CD4-positive, alpha-beta memory T cell (primary cell): Measurements from ENCODE around the gene CISD2. TPM values are rescaled to one million over a fixed set of nuclear protein-coding genes. Genes with fewer than 3 reads are reported as not detected.
"Not testable (repeated sequence)": the region's sequence is repeated elsewhere in the genome, so short reads cannot be mapped to it uniquely, and the experiment has no call there.

Source experiments
- CTCF ChIA-PET: fragments of 350-600 bp; sonication (Branson Sonifier 250); formaldehyde crosslinking; loops from one replicate; lab custom pipeline; 2021; ENCODE audit warnings: inconsistent platforms; ENCODE audit not compliant: partially characterized antibody; lab: Charles Lee
- POLR2A ChIA-PET: fragments of 350-600 bp; sonication (Branson Sonifier 250); formaldehyde crosslinking; loops from one replicate; lab custom pipeline; 2021; ENCODE audit not compliant: partially characterized antibody; lab: Charles Lee
- DNase-seq, 5 donors: peaks; one replicate each; pipeline versions ENCODE4 v3.0.0 to v3.0.0-alpha.2; 2020 to 2022; ENCODE audit warnings: mixed read lengths in 1 of 5
- H3K27ac ChIP-seq: one replicate; pipeline ENCODE4 v1.7.0; 2013; ENCODE audit warnings: low read depth, low read length
- H3K27me3 ChIP-seq: 2 replicates; pipeline ENCODE4 v1.7.0; 2013; ENCODE audit warnings: mild to moderate bottlenecking, low read length, moderate library complexity; ENCODE audit not compliant: insufficient read depth
- H3K36me3 ChIP-seq: 2 replicates; pipeline ENCODE4 v1.7.0; 2013; ENCODE audit warnings: mild to moderate bottlenecking, low read length, moderate library complexity; ENCODE audit not compliant: insufficient read depth
- H3K4me1 ChIP-seq: 2 replicates; pipeline ENCODE4 v1.7.0; 2013; ENCODE audit warnings: mild to moderate bottlenecking, low read length, moderate library complexity; ENCODE audit not compliant: insufficient read depth
- H3K4me3 ChIP-seq, 2 donors: one replicate each; pipeline ENCODE4 v1.7.0; 2013; ENCODE audit warnings: low read length in 2 of 2, mild to moderate bottlenecking in 1 of 2
- H3K9me3 ChIP-seq, 2 donors: one replicate each; pipeline ENCODE4 v1.7.0; 2013; ENCODE audit warnings: low read length in 2 of 2, control low read depth in 1 of 2; ENCODE audit not compliant: control insufficient read depth in 1 of 2
- H3K27ac Mint-ChIP-seq, 7 donors: one replicate each; pipeline ENCODE4 v1.8.0; 2020 to 2021; ENCODE audit warnings: mixed read lengths in 7 of 7, mild to moderate bottlenecking in 6 of 7, inconsistent platforms in 3 of 7, moderate library complexity in 3 of 7
- H3K27me3 Mint-ChIP-seq, 2 donors: one replicate each; pipeline ENCODE4 v1.8.0; 2020 to 2021; ENCODE audit warnings: mixed read lengths in 2 of 2
- H3K36me3 Mint-ChIP-seq, 2 donors: one replicate each; pipeline ENCODE4 v1.8.0; 2020 to 2021; ENCODE audit warnings: mixed read lengths in 2 of 2, inconsistent platforms in 1 of 2, mild to moderate bottlenecking in 1 of 2
- H3K4me1 Mint-ChIP-seq, 4 donors: one replicate each; pipeline ENCODE4 v1.8.0; 2020 to 2021; ENCODE audit warnings: mixed read lengths in 4 of 4, mild to moderate bottlenecking in 1 of 4
- H3K4me3 Mint-ChIP-seq, 8 donors: one replicate each; pipeline ENCODE4 v1.8.0; 2020 to 2021; ENCODE audit warnings: mixed read lengths in 8 of 8, mild to moderate bottlenecking in 7 of 8, moderate library complexity in 6 of 8, inconsistent platforms in 3 of 8
- H3K9me3 Mint-ChIP-seq, 8 donors: one replicate each; pipeline ENCODE4 v1.8.0; 2020 to 2021; ENCODE audit warnings: mixed read lengths in 8 of 8, mild to moderate bottlenecking in 5 of 8, inconsistent platforms in 3 of 8, moderate library complexity in 1 of 8
- intact Hi-C: fragments of 100-400 bp; cut with micrococcal nuclease; formaldehyde crosslinking; loops from one replicate; pipeline ENCODE4 v1.15.1; 2023
- polyA plus RNA-seq, 2 donors: library from polyadenylated mRNA; unstranded; fragments of 300-500 nt; fragmentation: Illumina TruSeq; gene quantifications; one replicate each; pipeline ENCODE4 v1.2.3, GENCODE V29; 2021
- total RNA-seq, 2 experiments: library from RNA; stranded (reverse); gene quantifications; one replicate each; pipeline ENCODE4 v1.2.3, GENCODE V29; 2021

Gene CISD2, protein sequence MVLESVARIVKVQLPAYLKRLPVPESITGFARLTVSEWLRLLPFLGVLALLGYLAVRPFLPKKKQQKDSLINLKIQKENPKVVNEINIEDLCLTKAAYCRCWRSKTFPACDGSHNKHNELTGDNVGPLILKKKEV
- 10 to 100 TPM; 18.5 to 22.0 TPM for total RNA-seq
- 10 to 100 TPM; 31.2 to 54.9 TPM for polyA plus RNA-seq

DNA sequence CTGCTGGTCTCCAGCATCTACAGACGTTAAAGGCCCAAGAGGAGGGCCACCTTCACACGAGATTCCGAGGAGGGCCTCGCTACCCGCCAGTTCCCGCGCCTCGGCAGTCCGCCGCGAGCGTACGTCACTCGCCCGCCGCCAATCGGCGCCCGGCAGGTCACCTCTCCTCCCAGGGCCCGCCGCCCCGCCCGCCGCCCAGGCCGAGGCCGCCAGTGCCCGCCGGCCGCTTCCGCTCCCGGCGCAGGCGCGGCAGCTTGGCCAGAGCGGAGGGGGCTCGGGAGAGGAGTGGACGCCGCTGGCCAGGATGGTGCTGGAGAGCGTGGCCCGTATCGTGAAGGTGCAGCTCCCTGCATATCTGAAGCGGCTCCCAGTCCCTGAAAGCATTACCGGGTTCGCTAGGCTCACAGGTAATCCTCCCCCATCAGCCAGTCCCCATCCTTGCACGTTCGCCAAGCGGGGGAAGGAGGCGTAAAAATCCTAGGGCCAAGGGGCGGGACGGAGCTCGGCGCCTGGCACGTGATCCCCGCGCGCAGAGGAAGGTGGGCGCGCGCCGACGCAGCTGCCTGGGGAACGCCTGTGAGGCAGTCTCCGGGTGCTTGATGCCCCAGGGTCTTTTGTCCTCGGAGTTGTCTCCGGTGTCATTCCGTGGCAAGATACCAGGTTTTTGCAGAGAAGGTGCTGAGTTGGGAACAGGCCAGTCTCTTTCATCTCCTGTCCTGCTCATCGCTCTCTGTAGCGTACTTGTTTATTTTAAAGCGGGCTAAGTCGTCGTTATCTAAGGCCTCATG lies at the start of gene CISD2:
CISD2 (plus strand) TSS at position 212 of the 788 bp plus-strand sequence; CDS start at position 305, 93 bp downstream.
- Mint-ChIP-seq H3K4me3 (peak within 1 kb of the TSS; percentile 91 to 99 (median 95)), H3K36me3 (peaks cover 5 to 21% of the 10 kb centered on the region in 2 donors), H3K27me3 (no peaks in the 10 kb centered on the region), H3K27ac (peak within 1 kb of the TSS; percentile 95 to 100 (median 99)), H3K4me1 (peaks cover 39 to 82% (median 50%) of the 10 kb centered on the region in 4 donors), H3K9me3 (peaks cover 0 to 3% (median 0%) of the 10 kb centered on the region in 8 donors)
- Histone ChIP-seq H3K4me3 (peak within 1 kb of the TSS; percentile 58 to 74), H3K27me3 (no peaks in the 10 kb centered on the region), H3K4me1 (peaks cover 54% of the 10 kb centered on the region), H3K27ac (peak within 1 kb of the TSS; percentile 91), H3K9me3 (no peaks in the 10 kb centered on the region), H3K36me3 (no peaks in the 10 kb centered on the region)
- ChIA-PET CTCF (interaction anchor here (0.6 to 2.9 kb wide), 6 partner anchors 41 to 366 kb away, joined by 3 to 22 read pairs (median 4); partner anchors contain the start of genes MANBA and UBE2D3), POLR2A (interaction anchor here (0.6 to 5.0 kb wide), 31 partner anchors 9 to 1521 kb away, joined by 3 to 409 read pairs (median 4); partner anchors contain the start of genes BDH2, MANBA, NFKB1 and PPP3CA)
- intact Hi-C loops: loop anchor here (1.0 to 2.0 kb wide), 8 partner anchors 41 to 1522 kb away; partner anchors contain the start of genes PPP3CA, SLC39A8, SLC9B1 and SLC9B2
- DNase-seq: peak; percentile 92 to 94 (median 92)

DNA sequence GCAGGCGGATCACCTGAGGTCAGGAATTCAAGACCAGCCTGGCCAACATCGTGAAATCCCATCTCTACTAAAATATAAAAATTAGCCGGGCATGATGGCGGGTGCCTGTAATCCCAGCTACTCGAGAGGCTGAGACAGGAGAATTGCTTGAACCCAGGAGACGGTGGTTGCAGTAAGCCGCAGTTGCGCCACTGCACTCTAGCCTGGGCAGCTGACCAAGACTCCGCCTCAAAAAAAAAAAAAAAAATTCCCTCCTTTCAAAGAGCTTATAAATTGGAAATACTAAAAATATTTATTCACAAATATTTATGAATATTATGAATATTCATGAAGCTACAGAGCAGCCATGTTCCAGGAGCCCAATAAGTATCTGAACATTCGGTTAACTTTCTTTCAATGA lies 49.7 kb upstream of the CISD2 start:
- Mint-ChIP-seq H3K36me3 (peaks cover 28 to 66% of the 10 kb centered on the region in 2 donors), H3K27ac (peak overlapping the region; percentile 77 to 99 (median 95)), H3K4me1 (peaks cover 68 to 89% (median 79%) of the 10 kb centered on the region in 4 donors), H3K4me3 (peak overlapping the region; percentile 69 to 92 (median 80))
- H3K27me3 ChIP-seq, DNase-seq, intact Hi-C loops, H3K36me3 ChIP-seq, H3K9me3 ChIP-seq, H3K27me3 Mint-ChIP-seq, H3K9me3 Mint-ChIP-seq: not testable (repeated sequence)
- CTCF ChIA-PET: interaction anchor here (0.6 to 4.0 kb wide), 5 partner anchors 9 to 388 kb away, joined by 3 to 17 read pairs (median 3); partner anchors contain the start of genes CISD2 and UBE2D3
- Histone ChIP-seq H3K4me1 (peaks cover 98% of the 10 kb centered on the region), H3K4me3 (peak overlapping the region in 1 of 2 donors; percentile 19), H3K27ac (peak overlapping the region; percentile 100)
- POLR2A ChIA-PET: interaction anchor here (0.6 to 15.4 kb wide), 8 partner anchors 7 to 188 kb away, joined by 3 to 409 read pairs (median 5); partner anchors contain the start of genes CISD2, MANBA and UBE2D3

DNA sequence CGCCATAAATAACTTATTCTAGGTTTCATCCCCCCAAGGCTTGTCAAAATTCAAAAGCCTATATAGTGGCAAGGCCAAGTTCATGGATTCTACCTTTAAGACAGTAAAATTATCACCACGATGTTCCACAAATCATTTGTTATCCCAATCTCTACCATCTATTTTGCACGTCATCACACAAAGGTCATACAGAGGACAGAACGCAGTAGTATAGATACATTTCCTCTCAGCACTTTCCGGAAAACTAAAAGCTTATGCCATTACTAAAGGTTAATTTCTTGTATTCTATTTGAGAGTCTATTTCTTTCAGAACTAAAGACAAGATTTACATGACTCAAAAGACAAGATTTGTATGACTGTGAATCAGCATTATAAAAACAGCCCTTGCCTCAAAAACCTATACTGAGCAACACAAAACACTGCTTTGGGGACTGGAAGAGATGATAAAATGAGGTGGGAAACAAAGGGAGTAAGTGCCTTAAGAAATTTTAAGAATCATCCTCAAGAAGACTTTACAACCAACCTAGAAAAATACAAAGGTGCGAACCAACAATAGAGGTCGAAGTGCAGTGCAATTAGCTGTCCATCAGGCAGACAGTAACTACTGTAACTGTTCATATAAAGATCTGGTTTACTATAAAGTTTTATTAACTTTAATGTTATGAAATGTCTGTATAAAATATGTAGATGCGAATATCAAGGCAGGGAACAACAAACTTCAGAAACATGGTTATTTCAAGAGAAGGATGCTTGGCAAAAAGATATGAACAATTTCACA lies 49.0 kb upstream of the CISD2 start:
- peak overlapping the region; percentile 100 for H3K27ac ChIP-seq
- H3K27me3 ChIP-seq: no peaks in the 10 kb centered on the region
- no peaks in the 10 kb centered on the region for H3K9me3 ChIP-seq
- peaks cover 98% of the 10 kb centered on the region for H3K4me1 ChIP-seq
- H3K36me3 ChIP-seq: no peaks in the 10 kb centered on the region
- Mint-ChIP-seq H3K4me1 (peaks cover 67 to 87% (median 77%) of the 10 kb centered on the region in 4 donors), H3K4me3 (peak overlapping the region in 5 of 8 donors; percentile 76 to 93 (median 88)), H3K36me3 (peaks cover 32 to 70% of the 10 kb centered on the region in 2 donors), H3K27me3 (no peaks in the 10 kb centered on the region), H3K9me3 (no peaks in the 10 kb centered on the region), H3K27ac (peak overlapping the region in 6 of 7 donors; percentile 95 to 99 (median 98))
- ChIA-PET CTCF (interaction anchor here (0.6 to 1.7 kb wide), 4 partner anchors 10 to 389 kb away, joined by 3 to 6 read pairs (median 4); partner anchors contain the start of gene CISD2), POLR2A (interaction anchor here (0.6 to 15.4 kb wide), 9 partner anchors 6 to 189 kb away, joined by 3 to 409 read pairs (median 3); partner anchors contain the start of genes CISD2, MANBA and UBE2D3)
- intact Hi-C loops: loop anchor here (1.0 kb wide), 1 partner anchor 9 kb away; no protein-coding TSS in a partner anchor
- H3K4me3 ChIP-seq: peak overlapping the region; percentile 19
- DNase-seq: peak; percentile 76 to 84 (median 79)

DNA sequence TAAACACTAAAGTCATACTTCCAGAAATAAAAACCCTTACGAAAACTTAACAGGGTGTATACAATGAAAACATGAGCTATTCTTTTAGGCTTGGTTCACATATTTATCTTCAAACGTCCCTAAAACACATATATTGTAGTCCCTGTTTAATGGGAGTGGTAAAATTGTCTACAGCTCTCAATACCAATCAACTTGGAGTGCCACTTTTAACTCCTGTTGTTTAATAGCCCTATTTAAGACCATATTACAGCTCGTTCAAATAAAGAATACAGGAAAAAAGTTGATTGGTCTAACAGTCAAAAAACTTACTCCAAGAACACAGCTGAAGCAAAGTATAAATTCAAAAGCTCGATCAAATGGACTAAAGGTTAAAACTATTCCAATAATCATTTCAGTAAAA lies 45.3 kb upstream of the CISD2 start:
- H3K27ac ChIP-seq: peak overlapping the region; percentile 100
- peak overlapping the region in 2 of 8 donors; percentile 76 to 93 for H3K4me3 Mint-ChIP-seq
- peaks cover 0 to 4% (median 0%) of the 10 kb centered on the region in 8 donors for H3K9me3 Mint-ChIP-seq
- no peaks in the 10 kb centered on the region for H3K9me3 ChIP-seq
- POLR2A ChIA-PET: interaction anchor here (0.7 to 15.4 kb wide), 7 partner anchors 9 to 304 kb away, joined by 3 to 409 read pairs (median 9); partner anchors contain the start of genes CISD2 and MANBA
- intact Hi-C loops: loop anchor here (2.0 kb wide), 1 partner anchor 15 kb away; no protein-coding TSS in a partner anchor
- H3K36me3 Mint-ChIP-seq: peaks cover 20 to 43% of the 10 kb centered on the region in 2 donors
- H3K4me1 Mint-ChIP-seq: peaks cover 44 to 61% (median 49%) of the 10 kb centered on the region in 4 donors
- peaks cover 69% of the 10 kb centered on the region for H3K4me1 ChIP-seq
- CTCF ChIA-PET: interaction anchor here (1.1 to 3.2 kb wide), 3 partner anchors 7 to 46 kb away, joined by 3 to 14 read pairs (median 4); partner anchors contain the start of gene CISD2
- H3K27me3 ChIP-seq: no peaks in the 10 kb centered on the region
- H3K36me3 ChIP-seq: no peaks in the 10 kb centered on the region
- no peak for DNase-seq
- H3K27me3 Mint-ChIP-seq: peaks cover 0 to 2% of the 10 kb centered on the region in 2 donors
- H3K27ac Mint-ChIP-seq: peak overlapping the region in 6 of 7 donors; percentile 62 to 95 (median 76)
- H3K4me3 ChIP-seq: peak overlapping the region; percentile 39 to 40

DNA sequence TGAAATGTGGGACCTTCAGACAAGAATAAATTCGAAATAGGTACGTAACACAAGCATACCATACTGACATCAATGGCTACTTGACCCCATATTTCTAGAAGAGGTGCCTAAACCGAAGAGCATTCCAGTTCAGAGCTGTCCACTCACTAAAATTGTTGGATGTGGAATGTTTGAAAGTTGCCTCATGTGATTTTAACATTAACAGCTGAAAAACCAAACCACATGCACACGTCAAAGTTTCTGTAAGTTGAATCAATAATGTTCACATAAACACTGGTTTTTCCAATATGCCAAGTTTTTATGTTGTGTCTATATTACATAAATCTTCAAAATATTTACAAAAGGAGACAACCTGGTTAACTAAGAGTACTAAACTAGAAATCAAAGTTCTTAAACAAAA lies 44.9 kb upstream of the CISD2 start:
- Mint-ChIP-seq H3K4me1 (peaks cover 43 to 61% (median 46%) of the 10 kb centered on the region in 4 donors), H3K27ac (peak overlapping the region in 5 of 7 donors; percentile 60 to 95 (median 65)), H3K4me3 (peak overlapping the region in 2 of 8 donors; percentile 76 to 93), H3K36me3 (peaks cover 17 to 39% of the 10 kb centered on the region in 2 donors), H3K9me3 (peaks cover 0 to 4% (median 0%) of the 10 kb centered on the region in 8 donors), H3K27me3 (peaks cover 0 to 2% of the 10 kb centered on the region in 2 donors)
- H3K27me3 ChIP-seq: no peaks in the 10 kb centered on the region
- H3K9me3 ChIP-seq: no peaks in the 10 kb centered on the region
- H3K36me3 ChIP-seq: no peaks in the 10 kb centered on the region
- ChIA-PET CTCF (interaction anchor here (1.1 to 3.3 kb wide), 5 partner anchors 8 to 479 kb away, joined by 3 to 14 read pairs (median 4); partner anchors contain the start of genes CISD2 and SLC39A8), POLR2A (interaction anchor here (0.8 to 15.4 kb wide), 6 partner anchors 9 to 260 kb away, joined by 3 to 409 read pairs (median 11); partner anchors contain the start of genes CISD2 and MANBA)
- H3K4me1 ChIP-seq: peaks cover 69% of the 10 kb centered on the region
- no peak for DNase-seq
- H3K4me3 ChIP-seq: peak overlapping the region; percentile 39 to 40
- peak overlapping the region; percentile 100 for H3K27ac ChIP-seq
- intact Hi-C loops: loop anchor here (2.0 kb wide), 1 partner anchor 15 kb away; no protein-coding TSS in a partner anchor
